Cerebellar nuclear complex (tissue), 1 donor: Measurements from ENCODE around the gene TBC1D2B.

Experiments
- DNase-seq, 2 experiments: peaks; one replicate each; lab custom pipeline; 2025; lab: John Stamatoyannopoulos, UW

TBC1D2B gene

DNA sequence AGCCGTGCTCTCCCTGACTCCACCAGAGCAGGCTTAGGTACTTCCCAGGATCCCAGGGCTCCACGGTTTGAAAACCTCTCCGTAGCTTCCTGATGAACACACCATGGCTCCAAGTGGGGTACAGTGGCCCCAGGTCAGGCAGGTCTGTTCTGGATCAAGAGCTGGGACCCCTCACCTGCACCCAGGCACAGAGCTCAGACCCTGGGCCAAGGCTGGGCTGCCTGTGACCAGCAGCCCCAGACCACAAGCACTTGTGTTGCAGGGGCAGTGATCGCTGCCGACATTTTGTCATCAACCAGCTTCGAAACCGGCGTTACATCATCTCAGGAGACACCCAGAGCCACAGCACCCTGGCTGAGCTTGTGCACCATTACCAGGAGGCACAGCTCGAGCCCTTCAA lies 20.2 kb upstream of the TBC1D2B start:
- DNase-seq: no peak

DNA sequence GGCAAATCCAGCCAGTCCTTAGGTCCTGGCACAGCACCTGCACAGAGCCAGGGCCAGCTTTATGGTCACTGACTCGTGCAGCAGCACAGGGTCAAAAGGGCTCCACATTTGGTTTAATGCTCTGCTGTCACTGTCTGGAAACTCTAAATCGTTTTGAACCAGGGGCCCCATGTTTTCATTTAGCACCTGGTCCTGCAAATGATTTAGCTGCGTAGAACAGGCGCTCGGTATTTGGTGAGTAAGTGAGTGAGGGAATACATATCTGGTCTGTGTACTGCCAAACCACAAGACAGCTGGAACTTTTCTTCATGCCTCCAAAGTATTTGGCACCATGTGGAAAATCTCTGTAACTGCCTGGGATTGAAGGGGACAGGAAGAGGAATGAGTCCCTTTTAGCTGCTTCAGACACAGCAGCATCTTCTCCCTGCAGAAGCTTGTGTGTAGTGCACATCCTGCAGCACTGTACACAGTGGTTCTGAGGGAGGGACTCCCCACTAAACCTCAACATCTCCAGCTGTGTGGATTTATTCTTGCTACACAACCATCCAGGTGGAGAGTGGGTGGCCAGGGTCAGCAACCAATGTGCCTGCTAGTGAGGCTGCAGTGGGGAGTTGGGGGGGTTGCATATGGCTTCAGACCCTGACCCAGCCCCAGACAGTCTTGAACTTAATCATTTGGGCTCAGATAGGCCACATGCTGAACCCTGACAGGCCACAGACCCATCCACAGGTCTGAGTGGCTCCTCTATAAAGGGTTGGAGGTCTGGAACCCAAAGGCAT lies 15.9 kb upstream of the TBC1D2B start:
- DNase-seq: no peak

DNA sequence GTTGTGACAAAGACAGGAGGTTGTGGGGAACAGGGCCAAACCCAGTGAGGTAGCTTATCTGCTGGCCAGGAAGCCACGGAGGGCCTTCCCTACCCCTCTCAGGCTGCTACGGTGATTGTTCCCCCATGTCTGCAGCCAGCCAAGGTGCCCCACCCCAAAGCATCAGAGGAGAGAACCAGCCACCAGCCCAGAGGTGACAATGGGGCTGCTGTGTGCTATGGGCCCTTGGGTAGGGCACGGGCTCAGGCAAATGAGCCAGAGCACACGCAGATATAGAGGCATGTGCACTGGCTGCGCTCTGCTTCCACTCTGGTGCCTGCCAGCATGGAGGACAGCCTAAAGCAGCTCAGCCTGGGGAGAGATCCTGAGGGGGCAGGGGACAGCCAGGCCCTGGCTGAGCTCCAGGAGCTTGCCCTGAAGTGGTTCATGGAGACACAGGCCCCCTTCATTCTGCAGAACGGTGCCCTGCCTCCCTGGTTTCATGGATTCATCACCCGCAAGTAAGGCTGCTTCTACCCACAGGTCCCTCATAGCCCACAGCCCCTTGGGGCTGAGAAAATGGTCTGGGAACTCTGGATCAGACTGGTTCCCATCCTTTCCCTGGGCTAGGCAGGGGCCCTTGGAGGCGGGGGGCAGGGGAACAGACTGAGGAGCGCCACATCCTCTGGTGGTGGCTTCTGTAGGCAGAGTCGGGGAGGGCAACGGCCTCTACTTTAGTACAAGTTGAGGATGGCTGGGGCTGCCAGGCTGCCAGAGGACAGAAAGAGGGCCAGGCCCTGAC lies 14.9 kb upstream of the TBC1D2B start, which contains the start of gene SH2D7:
Gene SH2D7 (plus strand): TSS at position 301 of the 781 bp plus-strand sequence. CDS start 24 bp downstream, at position 325.
- no peak for DNase-seq

DNA sequence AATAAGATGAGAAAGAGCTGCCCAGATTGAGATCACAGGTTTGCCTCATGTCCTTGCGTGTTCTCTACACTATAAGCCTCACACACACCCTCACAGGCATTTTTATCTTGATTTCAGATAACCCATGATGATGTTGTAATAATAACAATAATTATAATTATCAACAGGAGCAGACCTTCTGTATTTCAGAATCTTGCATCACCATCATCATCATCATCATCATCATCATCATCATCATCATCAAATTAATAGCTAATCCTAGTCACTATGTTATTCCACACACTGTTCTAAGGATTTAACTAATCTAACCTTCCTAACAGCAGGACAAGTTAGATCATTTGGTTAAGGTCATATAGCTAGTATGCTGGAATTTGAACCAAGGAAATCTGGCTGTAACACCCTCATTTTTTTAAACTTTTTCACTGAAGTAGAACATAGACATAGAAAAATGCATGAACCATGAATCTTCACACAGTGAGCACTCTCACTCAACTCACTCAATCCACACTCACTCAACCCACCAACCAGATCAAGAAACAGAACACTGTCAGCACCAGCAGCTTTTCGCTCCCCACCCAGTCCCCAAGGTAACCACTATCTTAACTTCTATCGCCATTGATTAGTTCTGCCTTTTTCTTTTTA lies 13.0 kb upstream of the TBC1D2B start:
- DNase-seq: no peak

DNA sequence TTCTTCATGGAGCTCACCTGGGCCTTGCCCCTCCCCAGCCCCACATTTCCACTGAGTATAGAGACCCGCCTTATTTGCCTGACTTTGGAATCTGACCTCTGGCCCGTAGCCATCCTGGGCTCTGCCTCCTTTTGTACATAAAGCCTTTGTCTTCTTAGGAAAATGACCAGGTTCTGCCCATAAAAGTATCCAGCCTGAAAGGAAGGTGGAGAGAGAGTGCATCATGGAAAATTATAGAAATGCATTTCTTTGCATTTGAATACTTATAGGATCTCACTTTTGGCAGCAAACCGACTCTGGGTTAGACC lies 11.2 kb upstream of the TBC1D2B start:
- DNase-seq: no peak

DNA sequence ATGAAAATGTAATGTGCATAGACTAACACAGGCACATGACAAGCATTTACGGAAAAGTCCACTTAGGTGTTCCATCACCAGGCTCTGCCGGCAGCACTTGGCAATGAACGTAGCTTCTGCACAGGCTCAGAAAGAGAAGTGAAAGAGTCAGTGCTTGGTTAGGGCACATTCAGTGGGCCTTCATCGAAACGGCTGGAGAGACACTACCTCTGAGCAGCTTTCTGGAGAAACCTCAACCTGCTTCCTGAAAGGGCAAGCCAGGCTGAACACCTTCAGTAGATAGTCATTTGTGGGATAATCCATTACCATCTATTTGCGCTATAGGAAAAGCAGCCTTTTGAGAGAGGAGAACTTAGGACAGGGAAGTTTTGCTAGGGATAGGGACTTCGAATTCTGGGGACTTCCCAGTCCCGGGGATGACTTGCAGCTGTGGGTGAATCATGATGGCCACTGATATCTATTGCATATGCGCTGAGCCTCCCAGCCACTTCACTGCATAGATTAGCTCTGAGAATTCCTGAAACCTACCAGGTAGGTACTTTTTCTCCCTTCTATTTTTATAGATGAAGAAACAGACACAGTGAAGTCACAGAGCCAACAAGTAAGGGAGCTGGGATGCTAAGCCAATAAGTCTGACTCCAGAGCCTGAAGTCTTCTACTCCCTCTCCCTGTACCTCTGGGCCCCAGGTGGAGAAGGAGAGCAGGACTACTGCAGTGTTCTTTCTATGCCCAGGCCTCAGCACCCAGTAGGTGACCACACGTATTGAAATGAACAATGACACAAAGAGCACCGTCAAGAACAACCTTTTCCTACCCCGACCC lies 10.7 kb upstream of the TBC1D2B start:
- DNase-seq: no peak

DNA sequence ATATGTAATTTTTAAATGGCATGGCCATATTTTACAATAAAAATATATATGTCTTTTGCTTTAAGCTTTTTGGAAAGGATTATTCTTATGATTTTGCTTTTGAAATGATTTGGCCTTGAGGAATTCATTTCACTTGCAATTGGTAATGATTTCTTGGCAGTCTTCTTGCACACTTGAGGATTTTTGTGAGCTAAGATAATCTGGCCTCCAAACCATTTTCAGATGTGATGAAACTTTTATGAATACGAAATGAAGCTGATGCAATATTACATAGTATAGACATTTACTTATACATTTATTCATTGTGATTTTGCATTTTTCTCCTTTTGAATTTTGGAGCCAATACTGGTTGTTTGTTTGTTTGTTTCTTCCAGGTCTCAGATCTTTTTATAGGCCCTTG lies 8.4 kb upstream of the TBC1D2B start:
- DNase-seq: no peak

DNA sequence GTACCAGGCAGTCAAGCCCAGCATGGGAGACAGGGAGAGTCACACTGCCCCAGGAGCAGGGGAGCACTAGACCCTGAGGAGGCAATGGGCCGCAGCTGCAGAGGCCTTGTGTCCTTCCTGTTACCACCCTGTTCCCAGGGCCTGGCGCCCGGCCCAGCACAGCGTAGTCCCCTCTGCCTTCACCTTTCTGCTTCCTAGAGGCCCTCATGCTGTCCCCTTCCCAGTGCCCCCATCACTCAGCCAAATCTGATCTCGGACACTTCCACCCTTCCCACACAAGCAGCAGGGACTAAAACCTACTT lies 6.9 kb upstream of the TBC1D2B start:
- no peak for DNase-seq

DNA sequence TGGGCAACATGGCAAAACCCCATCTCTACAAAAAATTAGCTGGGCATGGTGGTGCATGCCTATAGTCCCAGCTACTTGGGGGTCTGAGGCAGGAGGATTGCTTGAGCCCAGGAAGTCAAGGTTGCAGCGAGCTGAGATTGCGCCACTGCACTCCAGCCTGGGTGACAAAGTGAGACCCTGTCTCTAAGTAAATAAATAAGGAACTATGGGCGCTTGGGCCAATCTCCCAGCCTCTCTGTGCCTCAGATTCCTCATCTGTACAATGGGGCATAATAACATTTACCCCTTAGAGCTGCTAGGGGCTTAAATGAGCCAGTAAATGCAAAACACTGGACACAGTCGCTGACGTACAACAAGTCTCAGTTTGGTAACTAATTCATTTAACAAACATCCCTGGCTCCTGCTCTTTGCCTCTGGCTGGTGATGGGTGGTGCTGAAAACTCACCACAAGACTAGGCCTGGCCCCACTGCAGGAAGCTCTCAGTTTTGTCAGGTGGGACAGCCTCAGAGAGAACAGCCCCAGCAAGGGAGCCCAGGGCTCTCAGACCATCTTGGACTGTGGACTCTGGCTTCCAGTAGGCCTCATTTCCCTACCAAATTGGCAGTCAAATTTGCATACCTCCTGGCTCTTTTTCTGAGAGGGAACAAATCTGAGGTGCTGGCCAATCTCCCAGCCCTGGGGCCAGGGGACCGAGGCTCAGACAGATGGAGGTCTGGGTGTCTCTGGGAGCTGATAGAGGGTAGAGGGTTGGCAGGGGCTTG lies 6.4 kb upstream of the TBC1D2B start:
- no peak for DNase-seq

DNA sequence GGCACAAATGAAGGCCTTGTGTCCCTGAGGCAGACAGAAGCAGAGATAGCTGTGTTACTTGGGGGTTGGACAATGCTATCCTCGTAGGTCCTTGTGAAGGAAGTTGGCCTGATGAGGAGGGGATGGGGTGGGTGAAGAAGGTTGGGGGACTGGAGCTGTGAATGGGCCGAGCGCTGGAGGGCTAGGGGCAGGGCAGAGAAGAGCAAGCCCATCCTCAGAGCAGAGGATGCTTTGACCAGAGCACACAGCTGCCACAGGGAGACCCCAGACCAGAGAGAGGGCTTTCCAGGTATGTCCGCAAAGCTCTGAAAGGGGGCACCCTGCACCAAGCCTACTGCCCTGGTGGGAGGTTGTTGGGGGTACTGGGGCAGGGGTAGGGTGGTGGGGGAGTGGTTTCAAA lies 5.7 kb upstream of the TBC1D2B start:
- DNase-seq: no peak

DNA sequence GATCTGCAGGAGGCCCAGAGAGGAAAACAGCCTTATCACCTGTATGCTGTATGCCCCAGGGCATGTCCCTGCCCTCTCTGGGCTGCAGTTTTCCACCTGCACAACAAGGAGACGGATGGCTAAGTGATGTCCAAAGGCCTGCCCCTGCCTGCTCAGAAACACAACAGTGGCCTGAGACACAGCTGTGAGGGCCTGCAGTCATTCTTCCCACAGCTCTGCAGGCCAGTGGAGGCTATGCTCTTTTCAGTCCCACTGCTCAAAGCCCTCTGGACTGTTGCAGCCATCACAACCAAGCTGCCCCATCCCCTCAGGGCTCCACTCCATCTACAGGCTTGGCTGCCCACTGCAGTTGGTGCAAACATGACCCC lies 5.2 kb upstream of the TBC1D2B start:
- no peak for DNase-seq

DNA sequence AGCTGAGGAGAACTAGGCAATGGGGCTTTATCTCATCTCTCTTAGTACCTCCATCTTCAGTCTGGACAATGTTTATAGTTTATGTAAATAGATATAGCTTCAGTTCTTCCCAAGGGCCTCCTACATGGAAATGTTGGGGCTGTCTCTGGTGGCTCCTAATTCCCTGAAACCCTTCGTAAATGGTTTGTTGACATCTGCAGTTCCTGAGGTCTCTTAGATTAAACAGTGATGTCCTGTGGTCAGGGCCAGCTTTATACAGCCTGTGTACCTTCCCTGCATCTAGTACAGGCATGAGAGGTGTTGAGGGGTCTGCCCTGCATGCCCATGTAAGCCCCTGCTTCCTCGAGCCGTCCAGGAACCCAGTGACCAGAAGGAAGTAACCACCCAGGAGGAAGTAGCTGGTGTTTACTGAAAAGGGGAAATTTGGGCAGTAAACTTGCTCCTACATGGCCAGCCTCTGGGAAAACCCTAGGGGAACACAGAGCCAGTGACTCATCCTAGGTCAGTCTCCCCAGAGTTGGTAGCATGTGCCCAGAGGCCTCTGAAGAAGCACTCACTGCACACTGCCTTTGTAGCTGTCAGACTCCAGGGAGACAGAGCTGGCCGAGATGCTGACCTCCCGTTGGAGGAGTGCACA lies 4.7 kb upstream of the TBC1D2B start:
- no peak for DNase-seq

DNA sequence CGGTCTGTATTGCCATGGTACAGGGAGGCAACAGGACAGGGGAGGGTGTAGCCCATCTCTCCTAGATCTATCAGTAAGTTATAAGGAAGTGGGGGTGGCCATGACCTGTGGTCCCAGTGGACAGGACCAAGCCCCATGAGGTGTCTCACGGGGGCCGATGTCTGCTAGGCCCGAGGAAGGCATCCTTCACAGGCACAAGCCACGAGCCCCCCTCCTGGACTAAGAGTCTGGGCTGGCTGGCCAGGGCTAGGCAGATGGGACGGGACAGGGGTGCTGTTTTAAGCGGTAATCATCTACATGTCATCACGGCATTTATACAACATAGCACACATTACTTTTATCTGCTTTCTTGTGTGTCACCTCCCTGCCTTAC lies 2.6 kb upstream of the TBC1D2B start:
- no peak for DNase-seq

DNA sequence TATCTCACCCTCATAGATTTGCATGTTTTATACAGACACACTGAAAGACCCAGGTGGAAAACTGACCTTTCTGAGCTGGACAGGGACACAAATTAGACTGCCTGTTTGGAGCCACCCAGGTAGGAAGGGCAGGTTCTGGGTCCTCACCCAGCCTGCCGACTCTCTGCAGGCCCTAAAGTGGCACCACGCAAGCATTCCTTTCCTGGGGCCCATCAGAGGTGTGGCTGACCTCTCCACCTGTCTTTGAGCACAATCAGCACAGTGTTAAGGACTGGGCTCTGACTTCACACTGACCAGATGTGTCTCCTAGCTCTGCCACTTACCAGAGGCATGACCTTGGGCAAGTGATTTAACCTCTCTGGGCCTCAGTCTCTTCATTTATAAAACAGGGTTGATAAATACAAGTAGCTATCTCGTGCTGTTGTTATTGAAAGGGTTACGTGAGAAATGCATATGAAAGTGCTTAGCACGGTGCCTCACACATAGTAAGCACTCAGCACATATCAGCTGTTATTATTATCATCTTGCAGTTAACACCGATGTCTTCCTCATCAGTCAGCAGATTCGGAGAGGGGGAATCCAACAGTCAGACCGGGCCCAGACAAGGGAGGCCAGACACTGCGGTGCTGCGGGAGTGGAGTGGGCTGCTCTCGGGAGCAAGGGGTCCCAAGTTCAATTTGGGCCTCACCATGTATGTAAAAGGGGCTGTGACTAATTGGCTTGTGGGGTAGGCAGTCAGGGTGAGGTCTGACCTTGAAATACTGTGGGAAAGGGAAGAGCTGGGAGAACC lies 2.0 kb upstream of the TBC1D2B start:
- DNase-seq: no peak

DNA sequence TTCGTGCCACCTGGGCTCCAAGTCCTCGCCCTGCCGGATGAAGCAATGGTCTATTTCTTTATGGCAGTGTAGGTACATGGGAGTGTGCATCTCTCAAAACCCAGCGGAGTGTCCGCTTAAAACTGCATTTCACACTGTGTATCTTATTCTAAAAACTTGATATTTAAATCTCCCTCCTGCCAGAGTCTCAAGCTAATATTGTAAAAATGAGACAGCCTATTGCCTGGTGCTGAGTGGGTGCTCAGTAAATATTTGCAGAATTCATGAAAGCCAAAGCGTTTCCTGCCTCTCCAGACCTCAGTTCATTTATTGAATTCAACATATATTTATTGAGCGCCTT lies 330 bp upstream of the TBC1D2B start:
- DNase-seq: no peak

DNA sequence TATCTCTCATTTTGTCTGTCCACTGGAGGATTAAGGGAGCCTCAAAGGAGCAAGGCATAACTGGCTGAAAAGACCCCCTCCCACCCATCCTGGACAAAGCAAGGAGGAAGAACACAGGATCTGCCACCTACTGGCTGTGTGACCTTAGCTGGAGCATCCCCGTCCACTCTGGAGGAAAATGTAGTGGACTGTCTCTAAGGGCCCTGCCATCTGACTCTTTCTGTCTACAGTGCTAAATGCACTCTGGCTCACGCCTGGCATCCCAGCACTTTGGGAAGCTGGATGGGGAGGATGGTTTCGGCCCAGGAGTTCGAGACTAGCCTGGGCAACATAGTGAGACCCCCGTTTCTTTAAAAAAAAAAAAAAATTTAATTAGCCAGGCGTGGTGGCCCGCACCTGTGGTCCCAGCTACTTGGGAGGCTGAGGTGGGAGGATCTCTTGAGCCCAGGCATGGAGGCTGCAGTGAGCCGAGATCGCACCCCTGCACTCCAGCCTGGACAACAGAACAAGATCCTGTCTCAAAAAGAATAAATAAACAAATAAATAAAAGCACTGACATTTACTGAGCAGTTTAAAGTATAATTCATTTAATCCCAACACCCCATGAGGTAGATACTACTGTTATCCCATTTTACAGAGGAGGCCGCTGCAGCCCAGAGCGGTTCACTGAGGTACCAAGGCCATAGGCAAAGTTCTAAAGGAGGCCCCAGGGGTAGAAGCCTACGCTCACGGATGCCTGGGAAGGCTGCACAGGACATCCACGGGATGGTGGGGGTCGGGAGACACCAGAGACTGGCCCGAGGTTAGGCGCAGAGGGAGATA lies 1.1 kb downstream of the TBC1D2B start:
- DNase-seq: no peak

DNA sequence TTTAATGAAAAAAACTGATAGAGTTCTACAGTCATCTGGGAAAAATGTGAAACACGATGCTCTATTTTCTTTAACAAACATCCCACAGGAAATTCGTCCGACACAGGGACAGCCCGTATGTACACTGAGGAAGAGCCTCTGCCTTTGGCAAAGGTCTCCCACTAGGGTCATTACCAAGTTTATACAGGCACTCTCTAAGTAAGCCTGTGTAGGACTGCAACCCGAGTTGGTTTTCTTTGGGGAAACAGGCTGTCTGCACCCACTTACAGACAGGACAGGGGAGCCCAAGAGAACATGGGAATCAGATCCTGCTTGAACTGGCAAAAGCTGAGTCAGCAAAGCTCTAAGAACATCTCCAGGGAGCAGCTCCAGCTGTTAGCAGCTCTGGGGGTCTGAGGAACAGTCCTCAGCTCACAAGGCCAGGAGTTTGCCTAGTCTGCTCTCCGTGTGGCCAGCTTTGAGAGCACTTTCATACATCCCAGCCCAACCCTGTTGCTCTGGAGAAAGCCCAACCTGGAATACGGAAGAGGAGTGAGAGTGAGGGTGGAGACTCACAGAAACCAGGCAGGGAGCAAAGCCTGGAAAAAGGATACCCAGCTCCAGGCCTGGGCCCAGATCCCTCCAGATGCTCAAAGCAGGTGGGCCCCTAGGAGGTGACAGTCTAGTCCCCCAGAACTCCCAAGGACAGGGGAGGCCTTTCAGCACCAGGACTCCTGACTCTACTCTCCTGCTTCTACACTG lies 1.9 kb downstream of the TBC1D2B start:
- DNase-seq: no peak

DNA sequence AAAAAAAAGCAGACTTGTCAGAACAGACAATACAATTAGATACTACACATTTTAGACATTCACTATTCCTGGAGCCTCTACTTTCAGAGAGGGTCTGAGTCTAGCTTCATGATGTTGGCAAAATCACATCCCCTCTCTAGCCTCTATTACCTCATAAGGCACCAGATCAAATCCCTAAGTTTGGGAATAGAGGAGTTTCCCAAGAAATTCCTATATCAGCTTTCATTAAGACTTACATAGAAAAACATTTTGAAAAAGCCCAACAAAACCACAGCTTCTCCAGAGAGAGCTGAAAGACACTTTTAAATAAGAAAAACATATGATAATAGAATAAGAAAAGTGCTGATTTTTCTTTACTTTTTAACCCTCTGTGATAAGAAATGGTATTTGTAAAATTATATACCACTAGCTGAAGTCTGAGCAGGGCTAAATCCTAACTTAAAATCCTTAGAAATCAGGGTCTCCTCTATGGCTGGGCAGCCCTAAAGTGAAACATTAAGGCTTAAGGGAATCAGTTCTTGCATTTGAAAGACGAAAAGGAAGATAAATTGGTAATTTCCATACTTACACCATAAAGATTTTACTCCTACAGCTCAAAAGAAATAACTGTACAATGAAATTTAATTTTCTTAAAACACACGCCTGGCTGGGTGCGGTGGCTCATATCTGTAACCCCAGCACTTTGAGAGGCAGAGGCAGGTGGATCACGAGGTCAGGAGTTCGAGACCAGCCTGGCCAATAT lies 4.3 kb downstream of the TBC1D2B start:
- no peak for DNase-seq
